ENCODE data around the gene SYNPO2L.
"Not testable (repeated sequence)": the region's sequence is repeated elsewhere in the genome, so short reads cannot be mapped to it uniquely, and the experiment has no call there.

Gene SYNPO2L

DNA sequence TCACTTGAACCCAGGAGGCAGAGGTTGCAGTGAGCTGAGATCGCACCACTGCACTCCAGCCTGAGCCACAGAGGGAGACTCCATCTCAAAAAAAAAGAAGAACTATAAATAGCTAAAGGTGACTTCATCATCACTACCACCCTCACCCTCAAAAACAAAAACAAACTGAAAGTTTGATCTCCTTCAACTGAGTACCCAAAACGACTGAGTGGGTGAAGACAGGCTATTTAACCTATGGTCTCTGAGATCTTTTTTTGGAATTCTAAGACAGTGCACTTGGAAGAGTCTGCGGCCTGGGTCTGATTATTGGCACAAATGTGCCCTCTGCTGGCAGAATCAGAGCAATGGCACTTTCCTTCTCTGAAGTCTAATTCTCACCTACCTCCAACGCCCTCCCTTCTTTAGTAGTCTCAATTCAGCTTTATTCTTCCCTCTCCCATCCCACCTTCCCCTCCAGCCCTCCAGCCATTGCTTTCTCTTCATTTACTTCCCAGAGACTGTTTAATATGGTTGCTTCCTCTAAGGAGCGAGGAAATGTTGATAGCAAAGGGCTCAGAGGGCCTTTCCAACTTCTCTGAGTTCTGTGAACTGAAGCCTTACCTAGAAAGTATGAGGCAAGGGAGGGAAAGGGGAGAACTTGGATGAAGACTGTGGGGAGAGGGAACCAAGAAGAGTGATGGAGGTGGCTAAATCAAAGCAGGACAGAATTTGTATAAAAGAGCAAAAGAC is 11.7 kb downstream of the SYNPO2L start:
- no peaks in the 10 kb centered on the region for H3K9me3 Mint-ChIP-seq
- peaks cover 9% of the 10 kb centered on the region for H3K27me3 Mint-ChIP-seq
- H3K36me3 Mint-ChIP-seq (ENCODE audit: low read depth) = no peaks in the 10 kb centered on the region
- H3K4me3 Mint-ChIP-seq = no peak overlapping the region
- H3K27ac Mint-ChIP-seq = no peak overlapping the region
- DNase-seq = peak; percentile 44
- peaks cover 14% of the 10 kb centered on the region for H3K4me1 Mint-ChIP-seq (ENCODE audit: low read depth)

GRCh38 chr10:73643362-73643761 is 12.5 kb downstream of the SYNPO2L start:
- Mint-ChIP-seq H3K27me3 (peaks cover 4% of the 10 kb centered on the region), H3K36me3 (ENCODE audit: low read depth) (no peaks in the 10 kb centered on the region), H3K27ac (no peak overlapping the region), H3K4me3 (no peak overlapping the region), H3K9me3 (no peaks in the 10 kb centered on the region), H3K4me1 (ENCODE audit: low read depth) (peaks cover 14% of the 10 kb centered on the region)
- DNase-seq = no peak

DNA sequence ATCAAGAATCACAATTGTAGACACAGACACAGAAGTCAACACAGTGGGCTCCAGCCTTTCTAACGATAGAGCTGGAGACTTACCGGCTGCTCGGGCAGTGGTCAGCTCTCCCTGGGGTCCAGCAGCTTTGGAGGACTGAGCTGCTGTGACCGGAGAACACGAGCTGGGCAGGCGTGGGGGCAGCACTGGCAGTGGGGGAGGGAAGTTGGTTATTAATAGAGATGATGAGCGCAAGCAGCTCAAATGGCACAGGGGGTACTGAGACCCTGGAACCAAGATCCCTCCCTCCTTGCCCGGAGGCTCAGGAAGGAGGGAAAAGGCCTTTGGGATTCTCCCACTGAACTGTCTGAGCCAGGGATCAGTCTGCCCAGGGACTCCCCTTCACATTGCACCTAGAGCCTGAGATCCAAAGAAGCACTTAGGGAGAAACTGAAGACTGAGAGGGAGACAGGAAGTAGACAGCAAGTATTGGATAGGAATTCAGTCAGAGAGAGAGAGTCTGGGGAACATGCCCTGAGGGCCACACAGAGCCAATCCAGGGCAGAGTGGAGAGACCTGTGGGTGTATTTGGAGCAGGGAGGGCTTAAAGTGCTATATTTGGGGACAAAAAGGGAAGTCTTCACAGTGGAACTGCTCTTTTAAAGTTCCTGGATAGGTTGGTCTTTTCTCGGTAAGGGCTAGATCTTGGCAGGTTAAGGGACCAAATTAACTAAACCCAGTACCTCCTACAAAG is 14.3 kb downstream of the SYNPO2L start, which contains the start of gene MYOZ1:
TSS of gene MYOZ1 (minus strand) at position 147 of the 733 bp plus-strand sequence. CDS start 1,457 bp downstream, outside the sequence.
- Mint-ChIP-seq H3K9me3 (no peaks in the 10 kb centered on the region), H3K36me3 (ENCODE audit: low read depth) (no peaks in the 10 kb centered on the region), H3K27me3 (no peaks in the 10 kb centered on the region), H3K4me3 (no peak within 1 kb of the TSS), H3K4me1 (ENCODE audit: low read depth) (peaks cover 14% of the 10 kb centered on the region), H3K27ac (no peak within 1 kb of the TSS)
- no peak for DNase-seq

DNA sequence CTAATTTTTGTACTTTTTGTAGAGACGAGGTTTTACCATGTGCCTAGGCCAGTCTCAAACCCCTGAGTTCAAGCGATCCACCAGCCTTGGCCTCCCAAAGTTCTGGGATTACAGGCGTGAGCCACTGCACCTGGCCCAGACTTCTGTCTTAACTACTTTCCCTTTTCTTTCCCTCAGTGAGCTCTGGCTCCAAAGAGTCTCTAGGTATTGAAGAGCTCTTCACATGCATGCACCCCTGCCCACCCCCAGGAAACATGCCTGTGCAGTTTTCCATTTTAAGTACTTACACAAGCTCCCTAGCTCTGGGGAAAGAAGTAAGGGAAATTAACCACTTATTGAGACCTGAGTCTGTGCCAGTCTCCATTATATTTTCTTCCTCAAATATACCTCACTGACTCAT is 16.5 kb downstream of the SYNPO2L start:
- Mint-ChIP-seq H3K4me1 (ENCODE audit: low read depth) (peaks cover 3% of the 10 kb centered on the region), H3K27me3 (no peaks in the 10 kb centered on the region), H3K9me3 (no peaks in the 10 kb centered on the region), H3K4me3 (no peak overlapping the region), H3K27ac (no peak overlapping the region), H3K36me3 (ENCODE audit: low read depth) (no peaks in the 10 kb centered on the region)
- DNase-seq = no peak

DNA sequence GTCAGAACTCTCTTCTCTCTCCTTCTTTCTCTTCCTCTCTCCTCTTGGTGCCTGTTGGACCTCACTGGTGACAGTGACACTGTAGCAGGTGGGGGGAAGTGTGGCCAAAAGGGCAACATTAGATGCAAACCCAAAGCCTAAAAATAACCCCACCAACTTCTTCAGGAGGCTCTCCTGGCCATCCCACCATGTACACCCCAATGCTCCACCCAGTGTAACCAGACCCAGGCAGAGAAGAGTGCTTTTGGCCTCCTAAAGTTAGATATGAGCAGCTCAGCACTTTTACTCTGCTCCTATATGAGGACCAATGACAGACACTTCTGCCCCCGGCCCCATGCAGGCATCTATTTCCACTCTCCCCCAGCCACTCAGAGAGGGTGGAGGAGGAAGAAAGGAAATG is 20.0 kb downstream of the SYNPO2L start:
- Mint-ChIP-seq H3K9me3 (no peaks in the 10 kb centered on the region), H3K27ac (no peak overlapping the region), H3K4me1 (ENCODE audit: low read depth) (no peaks in the 10 kb centered on the region), H3K4me3 (no peak overlapping the region), H3K36me3 (ENCODE audit: low read depth) (no peaks in the 10 kb centered on the region), H3K27me3 (no peaks in the 10 kb centered on the region)
- no peak for DNase-seq

GRCh38 chr10:73634421-73634820 is 21.4 kb downstream of the SYNPO2L start:
- H3K9me3 Mint-ChIP-seq = no peaks in the 10 kb centered on the region
- H3K4me1 Mint-ChIP-seq (ENCODE audit: low read depth) = no peaks in the 10 kb centered on the region
- H3K27ac Mint-ChIP-seq = no peak overlapping the region

DNA sequence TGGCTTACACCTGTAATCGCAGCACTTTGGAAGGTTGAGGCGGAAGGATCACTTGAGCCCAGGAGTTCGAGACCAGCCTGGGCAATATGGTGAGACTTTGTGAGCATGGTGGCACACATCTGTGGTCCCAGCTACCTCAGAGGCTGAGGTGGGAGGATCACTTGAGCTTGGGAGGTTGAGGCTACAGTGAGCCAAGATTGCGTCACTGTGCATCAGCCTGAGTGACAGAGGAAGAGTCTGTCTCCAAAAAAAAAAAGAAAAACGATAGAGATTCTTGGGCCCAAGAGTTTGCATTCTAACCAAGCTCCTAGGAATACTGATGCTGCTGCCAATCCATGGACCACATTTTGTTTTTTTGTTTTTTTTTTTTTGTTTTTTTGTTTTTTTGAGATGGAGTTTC is 26.7 kb downstream of the SYNPO2L start:
- H3K27me3 Mint-ChIP-seq = no peaks in the 10 kb centered on the region
- DNase-seq = no peak
- H3K36me3 Mint-ChIP-seq (ENCODE audit: low read depth) = peaks cover 18% of the 10 kb centered on the region
- H3K4me3 Mint-ChIP-seq = no peak overlapping the region
- peaks cover 27% of the 10 kb centered on the region for H3K4me1 Mint-ChIP-seq (ENCODE audit: low read depth)
- no peak overlapping the region for H3K27ac Mint-ChIP-seq
- H3K9me3 Mint-ChIP-seq = no peaks in the 10 kb centered on the region

More at GRCh38 chr10:73634421-73634820, 21.4 kb downstream of the SYNPO2L start:
- no peak for DNase-seq
- no peaks in the 10 kb centered on the region for H3K36me3 Mint-ChIP-seq (ENCODE audit: low read depth)
- no peak overlapping the region for H3K4me3 Mint-ChIP-seq
- no peaks in the 10 kb centered on the region for H3K27me3 Mint-ChIP-seq

- peaks cover 18% of the 10 kb centered on the region for H3K36me3 Mint-ChIP-seq (ENCODE audit: low read depth)
- H3K9me3 Mint-ChIP-seq = no peaks in the 10 kb centered on the region
- DNase-seq = no peak
- peaks cover 27% of the 10 kb centered on the region for H3K4me1 Mint-ChIP-seq (ENCODE audit: low read depth)
- no peak overlapping the region for H3K4me3 Mint-ChIP-seq
- no peak overlapping the region for H3K27ac Mint-ChIP-seq
- H3K27me3 Mint-ChIP-seq = no peaks in the 10 kb centered on the region
Observed at GRCh38 chr10:73628405-73628804, 27.4 kb downstream of the SYNPO2L start.

- peaks cover 18% of the 10 kb centered on the region for H3K36me3 Mint-ChIP-seq (ENCODE audit: low read depth)
- no peaks in the 10 kb centered on the region for H3K27me3 Mint-ChIP-seq
- peak overlapping the region; percentile 96 for H3K4me3 Mint-ChIP-seq
- H3K4me1 Mint-ChIP-seq (ENCODE audit: low read depth) = peaks cover 27% of the 10 kb centered on the region
- DNase-seq = no peak
- peak overlapping the region; percentile 99 for H3K27ac Mint-ChIP-seq
- H3K9me3 Mint-ChIP-seq = no peaks in the 10 kb centered on the region
Observed at GRCh38 chr10:73627300-73627699, 28.5 kb downstream of the SYNPO2L start.

DNA sequence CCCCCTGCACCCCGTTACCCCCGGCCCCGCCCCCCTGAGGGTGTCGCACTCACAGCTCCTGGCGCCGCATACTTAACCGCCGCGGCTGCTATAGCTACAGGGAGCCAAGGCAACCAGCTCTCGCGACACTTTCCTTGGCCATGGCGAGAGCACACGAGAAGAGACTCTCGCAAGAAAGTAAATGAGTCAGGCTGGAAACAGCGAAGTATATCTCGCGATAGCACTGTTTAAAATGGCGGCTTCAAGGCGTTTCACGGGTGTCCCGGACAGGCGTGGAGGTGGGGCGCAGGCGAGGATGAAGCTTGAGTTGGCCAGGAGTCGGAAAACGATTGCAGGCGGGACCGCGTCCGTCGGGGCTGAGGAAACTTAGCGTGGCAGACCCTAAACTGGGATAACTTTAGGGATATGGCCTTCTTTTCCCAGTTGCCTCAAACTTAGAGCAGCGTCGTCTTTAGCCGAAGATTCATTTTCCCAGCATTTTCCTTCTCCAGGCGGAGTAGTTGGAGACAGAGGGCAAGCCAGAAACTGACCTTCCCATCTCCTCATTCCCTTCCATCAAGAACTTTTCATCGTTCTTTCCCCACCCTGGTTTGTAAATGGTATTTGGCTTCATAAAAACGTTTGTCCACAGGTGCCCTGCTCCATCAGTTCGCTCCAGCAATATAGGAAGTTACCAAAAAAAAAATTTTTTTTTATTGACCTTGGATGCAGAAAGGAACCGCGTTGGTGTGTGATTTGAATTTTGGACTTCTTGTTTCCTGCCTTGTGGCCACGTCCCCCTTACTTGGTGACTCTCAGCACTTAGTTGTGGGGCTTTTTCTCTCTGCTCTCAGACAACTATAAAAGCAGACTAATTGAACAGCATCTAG is 29.7 kb downstream of the SYNPO2L start:
- H3K4me1 Mint-ChIP-seq (ENCODE audit: low read depth) = peaks cover 27% of the 10 kb centered on the region
- peak overlapping the region; percentile 99 for H3K27ac Mint-ChIP-seq
- peak; percentile 90 for DNase-seq
- H3K27me3 Mint-ChIP-seq = no peaks in the 10 kb centered on the region
- H3K36me3 Mint-ChIP-seq (ENCODE audit: low read depth) = peaks cover 18% of the 10 kb centered on the region
- no peaks in the 10 kb centered on the region for H3K9me3 Mint-ChIP-seq
- H3K4me3 Mint-ChIP-seq = peak overlapping the region; percentile 96

DNA sequence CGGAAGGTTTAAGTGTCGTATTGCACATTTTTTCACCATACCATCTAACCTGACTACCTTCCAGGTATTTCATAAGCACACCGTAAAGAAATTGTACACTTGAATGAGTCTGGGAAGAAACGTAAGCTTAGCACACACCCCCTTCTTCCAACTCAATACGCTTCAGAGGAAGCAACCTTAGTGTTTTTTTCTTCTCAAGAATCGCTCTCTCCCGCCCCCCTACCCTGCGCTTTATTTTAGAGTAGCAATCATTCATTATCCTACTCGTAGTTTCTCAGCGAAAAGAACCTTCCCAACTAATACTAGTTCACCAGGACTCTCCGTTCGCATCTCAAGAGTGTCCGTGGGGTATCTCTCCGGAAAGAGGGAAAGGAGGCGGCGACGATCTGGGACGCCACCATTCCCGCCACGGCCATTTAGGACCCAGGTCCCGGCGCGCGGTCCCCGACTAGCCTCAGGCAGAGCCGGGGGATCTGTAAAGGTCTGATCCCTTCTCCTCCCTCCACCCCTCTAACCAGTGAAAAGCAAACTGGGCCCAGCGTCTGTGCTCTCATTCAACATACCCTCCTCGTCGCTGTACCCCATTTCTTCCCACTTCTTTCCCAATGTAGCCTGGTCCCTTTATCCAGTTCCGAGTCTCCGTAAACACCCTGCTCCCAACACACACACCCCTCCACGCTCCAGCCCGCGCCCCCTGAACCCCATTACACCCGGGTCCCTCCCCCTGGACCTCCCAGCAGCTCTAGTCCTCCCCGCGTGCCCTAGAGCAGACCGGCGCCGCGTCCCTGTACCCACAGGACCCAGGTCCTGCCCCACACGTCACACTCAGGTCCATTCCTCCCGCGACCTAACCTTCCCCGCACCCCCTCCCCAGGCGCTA is 30.6 kb downstream of the SYNPO2L start:
- peaks cover 27% of the 10 kb centered on the region for H3K4me1 Mint-ChIP-seq (ENCODE audit: low read depth)
- no peaks in the 10 kb centered on the region for H3K27me3 Mint-ChIP-seq
- H3K27ac Mint-ChIP-seq = peak overlapping the region; percentile 99
- H3K36me3 Mint-ChIP-seq (ENCODE audit: low read depth) = peaks cover 18% of the 10 kb centered on the region
- peak overlapping the region; percentile 96 for H3K4me3 Mint-ChIP-seq
- DNase-seq = no peak
- no peaks in the 10 kb centered on the region for H3K9me3 Mint-ChIP-seq

DNA sequence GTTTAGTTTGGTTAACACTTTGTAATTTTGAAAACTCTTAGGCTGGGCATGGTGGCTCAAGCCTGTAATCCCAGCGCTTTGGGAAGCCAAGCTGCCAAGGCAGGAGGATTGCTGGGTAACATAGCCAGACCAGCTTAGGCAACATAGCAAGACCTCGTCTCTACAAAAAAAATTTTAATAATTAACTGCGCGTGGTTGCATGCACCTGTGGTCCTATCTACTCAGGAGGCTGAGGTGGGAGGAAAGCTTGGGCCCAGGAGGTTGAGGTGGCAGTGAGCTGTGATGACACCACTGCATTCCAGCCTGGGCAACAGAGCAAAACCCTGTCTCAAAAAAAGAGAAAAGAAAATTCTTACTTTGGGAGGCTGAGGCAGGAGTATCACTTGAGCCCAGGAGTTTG is 32.8 kb downstream of the SYNPO2L start:
- H3K4me1 Mint-ChIP-seq (ENCODE audit: low read depth) = peaks cover 27% of the 10 kb centered on the region
- H3K27me3 Mint-ChIP-seq = no peaks in the 10 kb centered on the region
- DNase-seq = no peak
- no peak overlapping the region for H3K4me3 Mint-ChIP-seq
- no peak overlapping the region for H3K27ac Mint-ChIP-seq
- no peaks in the 10 kb centered on the region for H3K9me3 Mint-ChIP-seq
- H3K36me3 Mint-ChIP-seq (ENCODE audit: low read depth) = peaks cover 18% of the 10 kb centered on the region

GRCh38 chr10:73620974-73621373 is 34.9 kb downstream of the SYNPO2L start:
- H3K4me3 Mint-ChIP-seq; H3K27me3 Mint-ChIP-seq; H3K9me3 Mint-ChIP-seq; H3K27ac Mint-ChIP-seq; H3K36me3 Mint-ChIP-seq (ENCODE audit: low read depth); DNase-seq: not testable (repeated sequence)
- H3K4me1 Mint-ChIP-seq (ENCODE audit: low read depth) = peaks cover 12% of the 10 kb centered on the region

GRCh38 chr10:73617143-73617542 is 38.7 kb downstream of the SYNPO2L start:
- H3K27ac Mint-ChIP-seq; DNase-seq; H3K4me1 Mint-ChIP-seq (ENCODE audit: low read depth); H3K9me3 Mint-ChIP-seq; H3K36me3 Mint-ChIP-seq (ENCODE audit: low read depth); H3K27me3 Mint-ChIP-seq; H3K4me3 Mint-ChIP-seq: not testable (repeated sequence)
